Body of pancreas (tissue), 4 donors: ENCODE results near the gene CACNA2D3. TPM values are rescaled to one million over a fixed set of nuclear protein-coding genes. Genes with fewer than 3 reads are reported as not detected.

Experiments used
- ATAC-seq: fragments of 150-250 bp; one replicate; pipeline ENCODE4 v1.9.1; 2016
- DNase-seq, 4 donors: peaks; one replicate each; pipeline ENCODE4 v3.0.0-alpha.2; 2019
- H3K27ac ChIP-seq, 4 donors: fragments of 200-600 bp; sonication (generic); 1 replicate in 3 of 4; 2 replicates in 1 of 4; pipeline versions ENCODE4 v1.5.1 to v1.6.1; 2016 to 2019; ENCODE audit warnings: mild to moderate bottlenecking in 1 of 4, mixed read lengths in 1 of 4, moderate library complexity in 1 of 4
- H3K27me3 ChIP-seq, 2 donors: fragments of 200-600 bp; sonication (generic); one replicate each; pipeline ENCODE4 v1.6.0; 2016; ENCODE audit warnings: mild to moderate bottlenecking in 1 of 2
- H3K36me3 ChIP-seq, 2 donors: fragments of 200-600 bp; sonication (generic); replicated peaks in 1 of 2; 2 replicates each; pipeline ENCODE4 v1.5.1; 2016; ENCODE audit warnings: low read depth in 2 of 2; ENCODE audit not compliant: insufficient read depth in 1 of 2
- H3K4me1 ChIP-seq: fragments of 200-600 bp; sonication (generic); one replicate; pipeline ENCODE4 v1.6.0; 2016
- H3K4me3 ChIP-seq, 2 donors: fragments of 200-600 bp; sonication (generic); 1 replicate in 1 of 2; 2 replicates in 1 of 2; pipeline ENCODE4 v1.5.1; 2016 to 2019
- H3K9me3 ChIP-seq, 3 donors: fragments of 200-600 bp; sonication (generic); 1 replicate in 2 of 3; 2 replicates in 1 of 3; pipeline ENCODE4 v1.5.1; 2016
- CTCF ChIP-seq, 7 experiments: fragments of 450-650 bp in 4 of 7; fragments of 200-600 bp in 3 of 7; sonication (generic) in 3 of 7; IDR thresholded peaks; one replicate each; pipeline ENCODE4 v1.5.1; 2016 to 2019; ENCODE audit warnings: antibody characterized with exemption in 7 of 7
- POLR2A ChIP-seq, 3 donors: fragments of 450-650 bp; IDR thresholded peaks; one replicate each; pipeline ENCODE4 v1.6.1; 2016; ENCODE audit warnings: antibody characterized with exemption in 3 of 3, mild to moderate bottlenecking in 2 of 3
- WGBS, 2 donors: methylation state at CpG; one replicate each; pipeline ENCODE4 v1.1.5; 2017; 5-methylcytosine and 5-hydroxymethylcytosine counted together
- intact Hi-C: fragments of 100-400 bp; cut with DNase I; formaldehyde crosslinking; loops from one replicate; pipeline ENCODE4 v1.15.1; 2023
- total RNA-seq, 2 donors: library from RNA; depleted of rRNA; stranded (reverse); fragments of >200 nt; gene quantifications; one replicate each; pipeline ENCODE4 v1.1.0, GENCODE V29; 2016

Gene CACNA2D3
- total RNA-seq, 2 donors from 2014 or later: not detected

- Histone ChIP-seq H3K4me1 (no peaks in the 10 kb centered on the region), H3K36me3 (no peaks in the 10 kb centered on the region), H3K27me3 (no peaks in the 10 kb centered on the region), H3K27ac (no peak overlapping the region), H3K9me3 (no peaks in the 10 kb centered on the region), H3K4me3 (no peak overlapping the region)
- DNase-seq: no peak
- WGBS, 2 donors: 33 to 74% methylated on average over 3 of the region's 3 CpGs
- intact Hi-C loops: no loop called here
- ATAC-seq: no peak
- TF ChIP-seq POLR2A (IDR thresholded peaks at IDR 0.05) (no peak), CTCF (IDR thresholded peaks at IDR 0.05) (no peak)
Measured at GRCh38 chr3:54668236-54668635, 545.9 kb downstream of the CACNA2D3 start.

GRCh38 chr3:54670201-54671000, 548.0 kb downstream of the CACNA2D3 start:
- no peaks in the 10 kb centered on the region for H3K9me3 ChIP-seq
- 58 to 80% methylated on average over 8 of the region's 8 CpGs for WGBS, 2 donors
- no peaks in the 10 kb centered on the region for H3K4me1 ChIP-seq
- no peaks in the 10 kb centered on the region for H3K27me3 ChIP-seq
- no peak overlapping the region for H3K27ac ChIP-seq
- intact Hi-C loops: no loop called here
- H3K36me3 ChIP-seq: no peaks in the 10 kb centered on the region
- TF ChIP-seq POLR2A (IDR thresholded peaks at IDR 0.05) (no peak), CTCF (IDR thresholded peaks at IDR 0.05) (no peak)
- DNase-seq (no peak), ATAC-seq (no peak)
- no peak overlapping the region for H3K4me3 ChIP-seq

GRCh38 chr3:54671511-54671910, 549.2 kb downstream of the CACNA2D3 start:
- Histone ChIP-seq H3K9me3 (no peaks in the 10 kb centered on the region), H3K27me3 (no peaks in the 10 kb centered on the region), H3K27ac (no peak overlapping the region), H3K4me3 (no peak overlapping the region), H3K4me1 (no peaks in the 10 kb centered on the region), H3K36me3 (no peaks in the 10 kb centered on the region)
- ATAC-seq (no peak), DNase-seq (no peak)
- intact Hi-C loops: no loop called here
- 17 to 20% methylated on average over 2 of the region's 2 CpGs for WGBS, 2 donors
- no peak for TF ChIP-seq POLR2A (IDR thresholded peaks at IDR 0.05)
- TF ChIP-seq CTCF (IDR thresholded peaks at IDR 0.05): no peak

- DNase-seq: no peak
- TF ChIP-seq POLR2A (IDR thresholded peaks at IDR 0.05): no peak
- Histone ChIP-seq H3K27ac (no peak overlapping the region), H3K9me3 (no peaks in the 10 kb centered on the region), H3K4me3 (no peak overlapping the region), H3K4me1 (no peaks in the 10 kb centered on the region), H3K27me3 (no peaks in the 10 kb centered on the region), H3K36me3 (no peaks in the 10 kb centered on the region)
- 67 to 70% methylated on average over 5 of the region's 5 CpGs for WGBS, 2 donors
- intact Hi-C loops: no loop called here
- no peak for ATAC-seq
Measured at GRCh38 chr3:54676087-54676486, 553.7 kb downstream of the CACNA2D3 start.

GRCh38 chr3:54681706-54682105, 559.4 kb downstream of the CACNA2D3 start:
- Histone ChIP-seq H3K27me3 (no peaks in the 10 kb centered on the region), H3K9me3 (no peaks in the 10 kb centered on the region), H3K36me3 (no peaks in the 10 kb centered on the region), H3K4me1 (no peaks in the 10 kb centered on the region), H3K4me3 (no peak overlapping the region), H3K27ac (no peak overlapping the region)
- 66% methylated on average over 6 of the region's 6 CpGs for WGBS, 2 donors
- no peak for ATAC-seq
- TF ChIP-seq POLR2A (IDR thresholded peaks at IDR 0.05) (no peak), CTCF (IDR thresholded peaks at IDR 0.05) (no peak)
- DNase-seq: no peak
- intact Hi-C loops: no loop called here
